ENCODE results near the gene DCAF7. TPM values are rescaled to one million over a fixed set of nuclear protein-coding genes. Genes with fewer than 3 reads are reported as not detected.
A peak's percentile ranks its signal among the peaks of the same experiment; 100 is the strongest.

The DCAF7 gene
- total and polyA plus RNA-seq, 7 donors = 10.6 to 30.2 (median 25.1) TPM

GRCh38 chr17:63613663-63614062 lies 63.4 kb downstream of the DCAF7 start:
- Histone ChIP-seq H3K27me3 (ENCODE audit: insufficient read depth in 3 of 3, low read length in 2 of 3) (no peaks in the 10 kb centered on the region), H3K4me3 (no peak overlapping the region), H3K9me3 (no peaks in the 10 kb centered on the region), H3K4me1 (no peaks in the 10 kb centered on the region), H3K36me3 (ENCODE audit: insufficient read depth in 1 of 2, low read depth in 1 of 2) (peaks cover 0 to 25% of the 10 kb centered on the region in 2 donors), H3K27ac (no peak overlapping the region)
- intact Hi-C loops (cut with DNase I) = loop anchor here in 1 of 2 donors (2.0 kb wide), 1 partner anchor 189 kb away; no protein-coding TSS in a partner anchor
- DNase-seq (no peak), ATAC-seq (no peak)
- WGBS, 3 donors = 87 to 91% (median 89%) methylated on average over 2 of the region's 2 CpGs
- TF ChIP-seq CTCF (IDR thresholded peaks at IDR 0.05) = no peak

- intact Hi-C loops (cut with DNase I) = loop anchor here in 1 of 2 donors (5.0 kb wide), 1 partner anchor 121 kb away; the partner anchor contains the start of gene STRADA
- H3K36me3 ChIP-seq (ENCODE audit: insufficient read depth in 1 of 2, low read depth in 1 of 2) = no peaks in the 10 kb centered on the region
- H3K4me1 ChIP-seq = peaks cover 29% of the 10 kb centered on the region
- peak in 1 of 4 donors; percentile 13 for ATAC-seq
- no peaks in the 10 kb centered on the region for H3K27me3 ChIP-seq (ENCODE audit: insufficient read depth in 3 of 3, low read length in 2 of 3)
- peak overlapping the region; percentile 72 for H3K27ac ChIP-seq
- H3K9me3 ChIP-seq = no peaks in the 10 kb centered on the region
- 6 to 9% (median 8%) methylated on average over 10 of the region's 10 CpGs for WGBS, 3 donors
- no peak for TF ChIP-seq CTCF (IDR thresholded peaks at IDR 0.05)
- H3K4me3 ChIP-seq = peak overlapping the region; percentile 87
- DNase-seq = no peak
These were observed 71.0 kb downstream of the DCAF7 start for GRCh38 chr17:63621229-63621683.

GRCh38 chr17:63621684-63622573 lies 71.7 kb downstream of the DCAF7 start, which contains the start of gene MAP3K3:
TSS of gene MAP3K3 (plus strand) at chr17:63622417. CDS start at chr17:63622760, 343 bp downstream.
- TF ChIP-seq CTCF (IDR thresholded peaks at IDR 0.05) = peak; percentile 12
- peak; percentile 98 to 99 for DNase-seq
- H3K36me3 ChIP-seq (ENCODE audit: insufficient read depth in 1 of 2, low read depth in 1 of 2) = no peaks in the 10 kb centered on the region
- ATAC-seq = peak; percentile 95 to 96 (median 96)
- H3K27ac ChIP-seq = peak within 1 kb of the TSS; percentile 90
- H3K4me3 ChIP-seq = peak within 1 kb of the TSS; percentile 87
- H3K9me3 ChIP-seq = no peaks in the 10 kb centered on the region
- H3K4me1 ChIP-seq = peaks cover 36% of the 10 kb centered on the region
- 0% methylated on average over 56 to 75 of the region's 75 CpGs for WGBS, 3 donors
- no peaks in the 10 kb centered on the region for H3K27me3 ChIP-seq (ENCODE audit: insufficient read depth in 3 of 3, low read length in 2 of 3)
- intact Hi-C loops (cut with DNase I) = loop anchor here in 1 of 2 donors (5.0 kb wide), 1 partner anchor 120 kb away; the partner anchor contains the start of gene STRADA

GRCh38 chr17:63622574-63623390 lies 72.5 kb downstream of the DCAF7 start:
- peak overlapping the region; percentile 87 for H3K4me3 ChIP-seq
- no peaks in the 10 kb centered on the region for H3K27me3 ChIP-seq (ENCODE audit: insufficient read depth in 3 of 3, low read length in 2 of 3)
- no peaks in the 10 kb centered on the region for H3K36me3 ChIP-seq (ENCODE audit: insufficient read depth in 1 of 2, low read depth in 1 of 2)
- peak overlapping the region; percentile 90 for H3K27ac ChIP-seq
- TF ChIP-seq CTCF (IDR thresholded peaks at IDR 0.05) = no peak
- peak; percentile 81 to 89 for DNase-seq
- ATAC-seq = peak; percentile 22 to 39 (median 26)
- H3K4me1 ChIP-seq = peaks cover 44% of the 10 kb centered on the region
- no peaks in the 10 kb centered on the region for H3K9me3 ChIP-seq
- intact Hi-C loops (cut with DNase I) = loop anchor here in 1 of 2 donors (5.0 kb wide), 1 partner anchor 120 kb away; the partner anchor contains the start of gene STRADA
- 0 to 1% (median 0%) methylated on average over 49 to 100 of the region's 100 CpGs for WGBS, 3 donors
